H1 (cell line): Measurements from ENCODE around the gene AFF1. TPM values are rescaled to one million over a fixed set of nuclear protein-coding genes. Genes with fewer than 3 reads are reported as not detected.

Source experiments
- CTCF ChIA-PET: fragments of 300-600 bp; sonication (Branson Sonifier 250); formaldehyde crosslinking; loops from one replicate; lab custom pipeline; 2021; ENCODE audit not compliant: partially characterized antibody; lab: Charles Lee
- POLR2A ChIA-PET: fragments of 300-600 bp; sonication (Branson Sonifier 250); formaldehyde crosslinking; loops from one replicate; lab custom pipeline; 2021; ENCODE audit warnings: inconsistent platforms; ENCODE audit not compliant: partially characterized antibody; lab: Charles Lee
- DNase-seq, 2 experiments: peaks; one replicate each; pipeline versions ENCODE4 v3.0.0 to v3.0.0-alpha.2; 2010 to 2022; ENCODE audit warnings: low spot score in 2 of 2, low read depth in 1 of 2, mixed read lengths in 1 of 2
- FAIRE-seq: peaks from 2 replicates; lab custom pipeline; 2011; peaks lifted over from hg19 to GRCh38; lab: Jason Lieb, UNC
- H2AFZ ChIP-seq: 2 replicates; pipeline ENCODE4 v1.8.1; 2012; ENCODE audit warnings: low read length, inconsistent platforms
- H2AK5ac ChIP-seq: 2 replicates; pipeline ENCODE4 v1.6.1; 2013; ENCODE audit warnings: low read depth, low read length
- H2BK120ac ChIP-seq: replicated peaks from 2 replicates; pipeline ENCODE3; 2013; ENCODE audit warnings: low read depth, low read length, inconsistent platforms
- H2BK12ac ChIP-seq: 2 replicates; pipeline ENCODE4 v1.6.1; 2013; ENCODE audit warnings: low read depth, low read length
- H2BK15ac ChIP-seq: 2 replicates; pipeline ENCODE4 v1.6.1; 2013; ENCODE audit warnings: low read length
- H2BK20ac ChIP-seq: 2 replicates; pipeline ENCODE4 v1.6.1; 2013; ENCODE audit warnings: low read length
- H2BK5ac ChIP-seq: 2 replicates; pipeline ENCODE4 v1.6.1; 2013; ENCODE audit warnings: low read depth, low read length
- H3K14ac ChIP-seq: 2 replicates; pipeline ENCODE4 v1.6.1; 2013; ENCODE audit warnings: inconsistent platforms; ENCODE audit not compliant: insufficient read length
- H3K18ac ChIP-seq: 2 replicates; pipeline ENCODE4 v1.6.1; 2013; ENCODE audit warnings: low read length; ENCODE audit errors: extremely low read depth
- H3K23ac ChIP-seq: 2 replicates; pipeline ENCODE4 v1.6.1; 2013; ENCODE audit warnings: inconsistent platforms; ENCODE audit not compliant: insufficient read length
- H3K23me2 ChIP-seq: 2 replicates; pipeline ENCODE4 v1.6.1; 2013; ENCODE audit warnings: low read depth, low read length
- H3K27ac ChIP-seq: 2 replicates; pipeline ENCODE4 v1.6.1; 2011; ENCODE audit warnings: low read depth, low read length, inconsistent platforms
- H3K27me3 ChIP-seq, 4 experiments: replicated peaks in 1 of 4; 1 replicate in 1 of 4; 2 replicates in 3 of 4; pipeline versions ENCODE4 v1.6.1 to v1.8.1; 2011 to 2013; ENCODE audit warnings: low read length in 3 of 4, mild to moderate bottlenecking in 3 of 4, inconsistent platforms in 2 of 4, mixed read lengths in 2 of 4, moderate library complexity in 1 of 4; ENCODE audit not compliant: control insufficient read depth in 3 of 4, insufficient read depth in 3 of 4; ENCODE audit errors: extremely low read depth in 1 of 4
- H3K36me3 ChIP-seq, 4 experiments: 2 replicates each; pipeline versions ENCODE4 v1.6.1 to v1.8.1; 2011 to 2013; ENCODE audit warnings: mild to moderate bottlenecking in 4 of 4, low read length in 3 of 4, moderate library complexity in 2 of 4, control low read depth in 1 of 4, inconsistent platforms in 1 of 4; ENCODE audit not compliant: insufficient read depth in 4 of 4, control insufficient read depth in 2 of 4
- H3K4ac ChIP-seq: replicated peaks from 2 replicates; pipeline ENCODE3; 2013; ENCODE audit warnings: low read length, low read depth, mixed read lengths, inconsistent platforms; ENCODE audit not compliant: insufficient read length
- H3K4me1 ChIP-seq, 4 experiments: replicated peaks in 1 of 4; 1 replicate in 1 of 4; 2 replicates in 3 of 4; pipeline versions ENCODE4 v1.6.1 to v1.8.1; 2011 to 2013; ENCODE audit warnings: low read length in 3 of 4, inconsistent platforms in 2 of 4, mixed read lengths in 1 of 4; ENCODE audit not compliant: insufficient read depth in 4 of 4, control insufficient read depth in 3 of 4
- H3K4me2 ChIP-seq, 2 experiments: 2 replicates each; pipeline versions ENCODE4 v1.6.1 to v1.8.1; 2011 to 2013; ENCODE audit warnings: low read depth in 2 of 2, low read length in 2 of 2, control low read depth in 1 of 2, inconsistent platforms in 1 of 2, mild to moderate bottlenecking in 1 of 2; ENCODE audit not compliant: insufficient read depth in 1 of 2
- H3K4me3 ChIP-seq, 4 experiments: fragments of 200-600, 300-600 bp in 1 of 4; sonication (generic), shearing (Covaris generic), sonication (Bioruptor Twin) in 1 of 4; 2 replicates each; pipeline versions ENCODE4 v1.5.1 to v1.8.1; 2011 to 2016; ENCODE audit warnings: low read length in 4 of 4, low read depth in 3 of 4, control low read depth in 2 of 4, inconsistent platforms in 2 of 4, mild to moderate bottlenecking in 2 of 4, mixed read lengths in 1 of 4, moderate library complexity in 1 of 4; ENCODE audit not compliant: insufficient read depth in 2 of 4; ENCODE audit errors: extremely low read depth in 1 of 4
- H3K56ac ChIP-seq: replicated peaks from 2 replicates; pipeline ENCODE3; 2013; ENCODE audit warnings: low read depth, mild to moderate bottlenecking, mixed read lengths, low read length, inconsistent platforms; ENCODE audit not compliant: insufficient read length
- H3K79me1 ChIP-seq: 2 replicates; pipeline ENCODE4 v1.6.1; 2013; ENCODE audit warnings: low read depth, low read length, control low read depth
- H3K79me2 ChIP-seq, 2 experiments: 2 replicates each; pipeline versions ENCODE4 v1.6.1 to v1.8.1; 2012 to 2013; ENCODE audit warnings: low read length in 2 of 2, mild to moderate bottlenecking in 2 of 2, inconsistent platforms in 1 of 2; ENCODE audit not compliant: insufficient read depth in 2 of 2, control insufficient read depth in 1 of 2
- H3K9ac ChIP-seq, 4 experiments: replicated peaks in 1 of 4; 1 replicate in 1 of 4; 2 replicates in 3 of 4; pipeline versions ENCODE4 v1.6.1 to v1.8.1; 2011 to 2013; ENCODE audit warnings: low read depth in 3 of 4, low read length in 3 of 4, control low read depth in 2 of 4, mild to moderate bottlenecking in 2 of 4, moderate library complexity in 2 of 4, inconsistent platforms in 1 of 4; ENCODE audit errors: extremely low read depth in 1 of 4
- H3K9me3 ChIP-seq, 2 experiments: 2 replicates each; pipeline versions ENCODE4 v1.6.1 to v1.8.1; 2012 to 2013; ENCODE audit warnings: mild to moderate bottlenecking in 2 of 2, moderate library complexity in 2 of 2, control low read depth in 1 of 2, inconsistent platforms in 1 of 2, low read depth in 1 of 2, low read length in 1 of 2, mixed read lengths in 1 of 2; ENCODE audit not compliant: insufficient read depth in 2 of 2
- H4K20me1 ChIP-seq, 2 experiments: replicated peaks in 1 of 2; 2 replicates each; pipeline versions ENCODE3 to v1.8.1; 2011 to 2013; ENCODE audit warnings: inconsistent platforms in 2 of 2, low read length in 2 of 2, mild to moderate bottlenecking in 1 of 2; ENCODE audit not compliant: insufficient read depth in 2 of 2, control insufficient read depth in 1 of 2
- H4K5ac ChIP-seq: 2 replicates; pipeline ENCODE4 v1.6.1; 2013; ENCODE audit warnings: low read length, low read depth, mixed read lengths, inconsistent platforms; ENCODE audit not compliant: insufficient read length
- H4K8ac ChIP-seq: 2 replicates; pipeline ENCODE4 v1.8.0; 2013; ENCODE audit warnings: mild to moderate bottlenecking, moderate library complexity, low read length, inconsistent platforms; ENCODE audit not compliant: insufficient read depth; ENCODE audit errors: extremely low read depth
- H4K91ac ChIP-seq: replicated peaks from 2 replicates; pipeline ENCODE3; 2013; ENCODE audit warnings: low read length, mixed read lengths, inconsistent platforms; ENCODE audit not compliant: insufficient read length
- WGBS, 2 experiments: shearing (Covaris generic) in 1 of 2; methylation state at CpG; one replicate each; pipeline versions ENCODE4 v1.1.6 to v1.1.7; 2013 to 2015; ENCODE audit warnings: low lambda C conversion rate in 2 of 2, mixed read lengths in 2 of 2, inconsistent platforms in 1 of 2, low coverage in 1 of 2, missing lambda C conversion rate in 1 of 2; ENCODE audit not compliant: insufficient replicate concordance in 2 of 2, insufficient coverage in 1 of 2, insufficient read length in 1 of 2; ENCODE audit errors: extremely low coverage in 1 of 2, missing lambda C conversion rate in 1 of 2; 5-methylcytosine and 5-hydroxymethylcytosine counted together
- polyA plus RNA-seq, 7 experiments: library from polyadenylated mRNA; depleted of rRNA in 3 of 7; stranded (reverse) in 5 of 7; unstranded in 2 of 7; fragments of >200 nt in 5 of 7; fragments of 200-250 nt in 2 of 7; gene quantifications; 1 replicate in 5 of 7; 2 replicates in 1 of 7; 4 replicates in 1 of 7; pipeline versions ENCODE4 v1.2.1 to v1.2.3, GENCODE V29; 2011 to 2013; ENCODE audit warnings: missing spikeins in 2 of 7, mixed read lengths in 2 of 7
- total RNA-seq: library from RNA; stranded (reverse); fragmentation: NEBNext Ultra II Directional; extraction: Animal tissue kit (Norgen Biotek cat#: 25700); gene quantifications from 2 replicates; pipeline ENCODE4 v1.2.1, GENCODE V29; 2021
- TF ChIP-seq, protein P1 (sequence below): IDR thresholded peaks from 2 replicates; pipeline ENCODE4 v1.6.1; 2012; ENCODE audit warnings: inconsistent platforms

AFF1 gene
- total and polyA plus RNA-seq, 2 of the 8 experiments (the other 6 are each of a cell fraction or from before 2014, with no cell fraction given), result 14.8 to 85.5 TPM

DNA sequence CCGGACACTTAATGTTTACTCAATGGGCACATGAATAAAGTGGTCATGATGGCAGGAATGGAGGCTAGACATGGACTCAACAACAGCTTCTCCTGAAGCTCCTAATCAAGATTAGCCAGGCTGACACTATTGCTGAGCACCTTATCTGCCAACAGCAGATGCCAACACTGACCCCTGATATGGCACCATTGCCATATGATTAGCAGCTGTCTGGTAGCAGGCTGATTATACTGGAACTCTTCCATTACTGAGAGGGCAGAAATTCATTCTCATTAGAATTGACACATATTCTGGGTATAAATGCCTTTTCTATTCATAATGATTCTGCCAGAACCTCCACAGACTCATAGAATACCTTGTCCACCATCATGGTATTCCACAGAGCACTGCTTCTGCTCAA, 18.4 kb upstream of the AFF1 start:
- FAIRE-seq (no peak), DNase-seq (no peak)
- H2BK20ac ChIP-seq, result no peak overlapping the region
- no peak overlapping the region for H4K5ac ChIP-seq
- H4K20me1 ChIP-seq, result no peaks in the 10 kb centered on the region
- H3K4me2 ChIP-seq, result no peak overlapping the region
- no peaks in the 10 kb centered on the region for H3K9me3 ChIP-seq
- H3K36me3 ChIP-seq, result no peaks in the 10 kb centered on the region
- no peak overlapping the region for H3K27ac ChIP-seq
- whole genome bisulfite sequencing, 2 experiments, result 71% methylated on average over 1 of the region's 1 CpG; no CpG with 5 or more reads in 1 of the 2 experiments
- no peak overlapping the region for H4K8ac ChIP-seq
- H3K4ac ChIP-seq, result no peak overlapping the region
- no peaks in the 10 kb centered on the region for H3K23me2 ChIP-seq
- H2AFZ ChIP-seq, result no peak overlapping the region
- no peak overlapping the region for H2AK5ac ChIP-seq
- no peak overlapping the region for H3K18ac ChIP-seq
- H2BK5ac ChIP-seq, result no peak overlapping the region
- no peak overlapping the region for H3K4me3 ChIP-seq
- no peak overlapping the region for H3K23ac ChIP-seq
- H3K27me3 ChIP-seq, result no peaks in the 10 kb centered on the region
- no peaks in the 10 kb centered on the region for H3K79me1 ChIP-seq
- no peaks in the 10 kb centered on the region for H3K79me2 ChIP-seq
- no peak overlapping the region for H3K56ac ChIP-seq
- no peak overlapping the region for H3K9ac ChIP-seq
- no peak overlapping the region for H3K14ac ChIP-seq
- H2BK15ac ChIP-seq, result no peak overlapping the region
- H3K4me1 ChIP-seq, result no peaks in the 10 kb centered on the region
- ChIA-PET POLR2A (no interaction called here), CTCF (interaction anchor here (0.6 kb wide), 1 partner anchor 344 kb away, joined by 3 read pairs; no protein-coding TSS in a partner anchor)
- no peak overlapping the region for H4K91ac ChIP-seq
- H2BK120ac ChIP-seq, result no peak overlapping the region
- no peak overlapping the region for H2BK12ac ChIP-seq
- TF ChIP-seq, protein P1, sequence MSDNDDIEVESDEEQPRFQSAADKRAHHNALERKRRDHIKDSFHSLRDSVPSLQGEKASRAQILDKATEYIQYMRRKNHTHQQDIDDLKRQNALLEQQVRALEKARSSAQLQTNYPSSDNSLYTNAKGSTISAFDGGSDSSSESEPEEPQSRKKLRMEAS, result no peak
